Posterior vena cava (tissue), 2 donors: Measurements from ENCODE around the gene SLC35F6. TPM values are rescaled to one million over a fixed set of nuclear protein-coding genes. Genes with fewer than 3 reads are reported as not detected.

ENCODE experiments used
- DNase-seq: peaks from one replicate; pipeline ENCODE4 v3.0.0-alpha.2; 2020; ENCODE audit warnings: low spot score
- intact Hi-C, 2 donors: fragments of 100-400 bp; cut with DNase I; formaldehyde crosslinking; loops; one replicate each; pipeline versions ENCODE4 v1.14.1 to v1.14.2; 2022 to 2023
- long read RNA-seq, 2 donors: library from polyadenylated mRNA; unstranded; transcript quantifications; one replicate each; pipeline ENCODE4 v2.0.0, GENCODE V29; 2020 to 2021
- total RNA-seq, 2 donors: library from RNA; stranded (reverse); fragmentation: NEBNext Ultra II Directional; extraction: Animal tissue kit (Norgen Biotek cat#: 25700); gene quantifications; one replicate each; pipeline ENCODE4 v1.2.1, GENCODE V29; 2021
- donor health status: DM: yes; HTN: yes; CAD: no.
- donor health status: DM: yes; HTN: yes; CAD: no.

SLC35F6 gene
- total RNA-seq = 10 to 100 TPM; 38.8 to 39.4 TPM
- long read RNA-seq, donor 1, partial matches to known transcripts = 0 of 3 reads
- long read RNA-seq, donor 1, other reads (novel, unspliced or antisense) = 1 of 3 reads
- long read RNA-seq, donor 2, transcript SLC35F6-201 (6 exons, 3,898 nt) = major isoform, 30 of 37 reads
- long read RNA-seq, donor 2, partial matches to known transcripts = 2 of 37 reads
- long read RNA-seq, donor 2, other reads (novel, unspliced or antisense) = 3 of 37 reads

- intact Hi-C loops = no loop called here
Observed at GRCh38 chr2:26764078-26764887, at the start of gene SLC35F6. SLC35F6 (plus strand) TSS chr2:26764284; CDS start chr2:26764350, 66 bp downstream.

GRCh38 chr2:26715528-26716270, 48.4 kb upstream of the SLC35F6 start:
- intact Hi-C loops = loop anchor here in 1 of 2 donors (10.0 kb wide), 1 partner anchor 1449 kb away; no protein-coding TSS in a partner anchor
- DNase-seq = no peak

More at GRCh38 chr2:26764078-26764887, at the start of gene SLC35F6:
- DNase-seq = peak; percentile 95

- intact Hi-C loops = loop anchor here in 1 of 2 donors (10.0 kb wide), 1 partner anchor 1448 kb away; no protein-coding TSS in a partner anchor
- DNase-seq = no peak
Observed at GRCh38 chr2:26716340-26716739, 47.7 kb upstream of the SLC35F6 start.

GRCh38 chr2:26716769-26717168, 47.3 kb upstream of the SLC35F6 start:
- DNase-seq = no peak
- intact Hi-C loops = loop anchor here in 1 of 2 donors (10.0 kb wide), 1 partner anchor 1448 kb away; no protein-coding TSS in a partner anchor

GRCh38 chr2:26717362-26717761, 46.7 kb upstream of the SLC35F6 start:
- DNase-seq = no peak
- intact Hi-C loops = loop anchor here in 1 of 2 donors (10.0 kb wide), 1 partner anchor 1447 kb away; no protein-coding TSS in a partner anchor

GRCh38 chr2:26718949-26719686, 45.0 kb upstream of the SLC35F6 start:
- intact Hi-C loops = loop anchor here in 1 of 2 donors (10.0 kb wide), 1 partner anchor 1446 kb away; no protein-coding TSS in a partner anchor
- no peak for DNase-seq

GRCh38 chr2:26720322-26721114, 43.6 kb upstream of the SLC35F6 start:
- DNase-seq = peak; percentile 96
- intact Hi-C loops = no loop called here

GRCh38 chr2:26721115-26722032, 42.7 kb upstream of the SLC35F6 start:
- no peak for DNase-seq

GRCh38 chr2:26722328-26722727, 41.8 kb upstream of the SLC35F6 start:
- DNase-seq = no peak
- intact Hi-C loops = no loop called here

More at GRCh38 chr2:26721115-26722032, 42.7 kb upstream of the SLC35F6 start:
- intact Hi-C loops = no loop called here

GRCh38 chr2:26722911-26723310, 41.2 kb upstream of the SLC35F6 start:
- no peak for DNase-seq
- intact Hi-C loops = no loop called here

- DNase-seq = no peak
- intact Hi-C loops = no loop called here
Observed at GRCh38 chr2:26723475-26723874, 40.6 kb upstream of the SLC35F6 start.

GRCh38 chr2:26723991-26724750, 39.9 kb upstream of the SLC35F6 start:
- peak; percentile 92 for DNase-seq
- intact Hi-C loops = no loop called here

GRCh38 chr2:26724784-26725520, 39.1 kb upstream of the SLC35F6 start:
- intact Hi-C loops = no loop called here
- DNase-seq = no peak

- DNase-seq = no peak
- intact Hi-C loops = no loop called here
Observed at GRCh38 chr2:26725521-26725820, 38.6 kb upstream of the SLC35F6 start.

GRCh38 chr2:26726228-26726627, 37.9 kb upstream of the SLC35F6 start:
- no peak for DNase-seq
- intact Hi-C loops = no loop called here
